Thyroid gland (tissue), 4 donors: ENCODE results near the gene FAM181B. TPM values are rescaled to one million over a fixed set of nuclear protein-coding genes. Genes with fewer than 3 reads are reported as not detected.

Source experiments
- DNase-seq, 2 donors: peaks; one replicate each; pipeline ENCODE4 v3.0.0-alpha.2; 2019
- H3K27ac ChIP-seq, 3 donors: fragments of 200-600 bp; sonication (generic); 1 replicate in 2 of 3; 2 replicates in 1 of 3; pipeline ENCODE4 v1.5.1; 2016 to 2019; ENCODE audit warnings: mild to moderate bottlenecking in 1 of 3, moderate library complexity in 1 of 3
- H3K27me3 ChIP-seq: fragments of 200-600 bp; sonication (generic); one replicate; pipeline ENCODE4 v1.5.1; 2019
- H3K36me3 ChIP-seq, 2 donors: fragments of 200-600 bp; sonication (generic); one replicate each; pipeline ENCODE4 v1.5.1; 2016 to 2019
- H3K4me1 ChIP-seq, 2 donors: fragments of 200-600 bp; sonication (generic); one replicate each; pipeline ENCODE4 v1.5.1; 2017 to 2019
- H3K4me3 ChIP-seq, 3 donors: fragments of 200-600 bp; sonication (generic); replicated peaks in 1 of 3; 1 replicate in 2 of 3; 2 replicates in 1 of 3; pipeline ENCODE4 v1.5.1; 2016; ENCODE audit warnings: mild to moderate bottlenecking in 1 of 3
- H3K9me3 ChIP-seq: fragments of 200-600 bp; sonication (generic); one replicate; pipeline ENCODE4 v1.5.1; 2017
- POLR2A ChIP-seq, 2 donors: fragments of 450-650 bp; IDR thresholded peaks; one replicate each; pipeline ENCODE4 v1.6.1; 2017; ENCODE audit warnings: antibody characterized with exemption in 2 of 2, mild to moderate bottlenecking in 2 of 2, moderate library complexity in 1 of 2
- WGBS, 2 donors: methylation state at CpG; one replicate each; pipeline ENCODE4 v1.1.5; 2017; 5-methylcytosine and 5-hydroxymethylcytosine counted together
- intact Hi-C: fragments of 100-400 bp; cut with DNase I; formaldehyde crosslinking; loops from one replicate; pipeline ENCODE4 v1.15.1; 2023
- total RNA-seq, 4 donors: library from RNA; depleted of rRNA; stranded (reverse); fragments of >200 nt; gene quantifications; one replicate each; pipeline ENCODE4 v1.2.3, GENCODE V29; 2016
- TF ChIP-seq, protein P1 (sequence below), 6 experiments: fragments of 200-600 bp in 3 of 6; fragments of 450-650 bp in 3 of 6; sonication (generic) in 3 of 6; IDR thresholded peaks; one replicate each; pipeline ENCODE4 v1.5.1; 2016 to 2019; ENCODE audit warnings: antibody characterized with exemption in 6 of 6, mild to moderate bottlenecking in 2 of 6, inconsistent platforms in 1 of 6, moderate library complexity in 1 of 6

FAM181B gene, protein sequence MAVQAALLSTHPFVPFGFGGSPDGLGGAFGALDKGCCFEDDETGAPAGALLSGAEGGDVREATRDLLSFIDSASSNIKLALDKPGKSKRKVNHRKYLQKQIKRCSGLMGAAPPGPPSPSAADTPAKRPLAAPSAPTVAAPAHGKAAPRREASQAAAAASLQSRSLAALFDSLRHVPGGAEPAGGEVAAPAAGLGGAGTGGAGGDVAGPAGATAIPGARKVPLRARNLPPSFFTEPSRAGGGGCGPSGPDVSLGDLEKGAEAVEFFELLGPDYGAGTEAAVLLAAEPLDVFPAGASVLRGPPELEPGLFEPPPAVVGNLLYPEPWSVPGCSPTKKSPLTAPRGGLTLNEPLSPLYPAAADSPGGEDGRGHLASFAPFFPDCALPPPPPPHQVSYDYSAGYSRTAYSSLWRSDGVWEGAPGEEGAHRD
- 1 to 10 TPM in 3 of 4 donors, under 1 TPM in 1; 0.94 to 5.1 (median 1.5) TPM for total RNA-seq

DNA sequence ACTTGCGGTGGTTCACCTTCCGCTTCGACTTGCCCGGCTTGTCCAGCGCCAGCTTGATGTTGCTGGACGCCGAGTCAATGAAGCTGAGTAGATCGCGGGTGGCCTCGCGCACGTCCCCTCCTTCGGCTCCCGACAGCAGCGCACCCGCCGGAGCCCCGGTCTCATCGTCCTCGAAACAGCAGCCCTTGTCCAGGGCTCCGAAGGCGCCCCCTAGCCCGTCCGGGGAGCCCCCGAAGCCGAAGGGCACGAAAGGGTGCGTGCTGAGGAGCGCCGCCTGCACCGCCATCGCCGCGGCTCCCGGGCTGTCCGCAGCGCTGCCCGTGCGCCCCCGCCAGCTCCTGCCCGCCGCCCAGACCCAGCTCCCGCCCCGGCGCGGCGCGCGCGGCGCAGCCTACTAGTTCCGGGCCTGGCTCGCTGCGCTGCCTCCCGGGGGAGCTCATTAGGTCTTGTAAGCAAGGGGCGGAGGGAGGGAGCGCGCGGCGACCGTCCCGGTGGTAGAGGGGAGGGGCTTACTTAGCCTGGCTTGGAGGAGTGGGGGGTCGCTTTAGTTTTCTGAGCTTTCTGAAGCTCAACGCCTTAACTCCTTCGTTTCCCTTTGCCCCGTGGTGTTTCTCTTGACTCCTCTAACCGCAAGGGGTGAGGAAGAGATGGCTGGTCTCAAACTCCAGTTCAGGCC, at the start of gene FAM181B:
Gene FAM181B (minus strand): TSS at position 421 of the 676 bp plus-strand sequence. CDS start 135 bp downstream, at position 286.
- Histone ChIP-seq H3K9me3 (no peaks in the 10 kb centered on the region), H3K27me3 (no peaks in the 10 kb centered on the region), H3K4me3 (peak within 1 kb of the TSS; percentile 38 to 58 (median 54)), H3K4me1 (no peaks in the 10 kb centered on the region), H3K27ac (peak within 1 kb of the TSS; percentile 47 to 61 (median 52)), H3K36me3 (no peaks in the 10 kb centered on the region)
- peak; percentile 68 to 78 for DNase-seq
- 0 to 1% methylated on average over 12 to 27 of the region's 67 CpGs for WGBS, 2 donors
- TF ChIP-seq, protein P1, sequence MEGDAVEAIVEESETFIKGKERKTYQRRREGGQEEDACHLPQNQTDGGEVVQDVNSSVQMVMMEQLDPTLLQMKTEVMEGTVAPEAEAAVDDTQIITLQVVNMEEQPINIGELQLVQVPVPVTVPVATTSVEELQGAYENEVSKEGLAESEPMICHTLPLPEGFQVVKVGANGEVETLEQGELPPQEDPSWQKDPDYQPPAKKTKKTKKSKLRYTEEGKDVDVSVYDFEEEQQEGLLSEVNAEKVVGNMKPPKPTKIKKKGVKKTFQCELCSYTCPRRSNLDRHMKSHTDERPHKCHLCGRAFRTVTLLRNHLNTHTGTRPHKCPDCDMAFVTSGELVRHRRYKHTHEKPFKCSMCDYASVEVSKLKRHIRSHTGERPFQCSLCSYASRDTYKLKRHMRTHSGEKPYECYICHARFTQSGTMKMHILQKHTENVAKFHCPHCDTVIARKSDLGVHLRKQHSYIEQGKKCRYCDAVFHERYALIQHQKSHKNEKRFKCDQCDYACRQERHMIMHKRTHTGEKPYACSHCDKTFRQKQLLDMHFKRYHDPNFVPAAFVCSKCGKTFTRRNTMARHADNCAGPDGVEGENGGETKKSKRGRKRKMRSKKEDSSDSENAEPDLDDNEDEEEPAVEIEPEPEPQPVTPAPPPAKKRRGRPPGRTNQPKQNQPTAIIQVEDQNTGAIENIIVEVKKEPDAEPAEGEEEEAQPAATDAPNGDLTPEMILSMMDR (IDR thresholded peaks at IDR 0.05): no peak
- peak in 1 of 2 donors; percentile 79 for TF ChIP-seq POLR2A (IDR thresholded peaks at IDR 0.05)
- intact Hi-C loops: no loop called here

DNA sequence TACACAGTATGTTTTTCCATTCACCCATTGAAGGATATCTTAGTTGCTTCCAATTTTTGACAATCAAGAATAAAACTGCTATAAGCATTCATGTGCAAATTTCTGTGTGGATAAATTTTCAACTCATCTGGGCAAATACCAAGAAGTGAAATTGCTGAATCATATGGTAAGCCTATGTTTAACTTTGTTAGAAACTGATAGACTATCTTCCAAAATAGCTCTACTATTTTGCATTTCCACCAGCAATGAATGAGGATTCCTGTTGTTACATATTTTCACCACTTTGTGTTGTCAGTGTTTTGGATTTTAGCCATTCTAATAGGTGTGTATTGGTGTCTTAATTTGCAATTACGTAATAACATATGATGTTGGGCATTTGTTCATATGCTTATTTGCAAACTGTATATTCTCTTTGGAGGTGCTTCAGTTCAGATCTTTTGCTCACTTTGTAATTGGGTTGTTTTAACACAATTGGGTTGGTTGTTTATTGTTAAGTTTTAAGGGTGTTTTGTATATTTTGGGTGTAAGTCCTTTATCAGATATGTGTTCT, 49.2 kb upstream of the FAM181B start:
- H3K4me3 ChIP-seq: no peak overlapping the region
- intact Hi-C loops: no loop called here
- no peaks in the 10 kb centered on the region for H3K4me1 ChIP-seq
- H3K36me3 ChIP-seq: no peaks in the 10 kb centered on the region
- H3K9me3 ChIP-seq: no peaks in the 10 kb centered on the region
- TF ChIP-seq, protein P1 (IDR thresholded peaks at IDR 0.05): no peak
- TF ChIP-seq POLR2A (IDR thresholded peaks at IDR 0.05): no peak
- DNase-seq: no peak
- H3K27ac ChIP-seq: no peak overlapping the region
- 92 to 96% methylated on average over 1 of the region's 1 CpG for WGBS, 2 donors
- H3K27me3 ChIP-seq: no peaks in the 10 kb centered on the region

DNA sequence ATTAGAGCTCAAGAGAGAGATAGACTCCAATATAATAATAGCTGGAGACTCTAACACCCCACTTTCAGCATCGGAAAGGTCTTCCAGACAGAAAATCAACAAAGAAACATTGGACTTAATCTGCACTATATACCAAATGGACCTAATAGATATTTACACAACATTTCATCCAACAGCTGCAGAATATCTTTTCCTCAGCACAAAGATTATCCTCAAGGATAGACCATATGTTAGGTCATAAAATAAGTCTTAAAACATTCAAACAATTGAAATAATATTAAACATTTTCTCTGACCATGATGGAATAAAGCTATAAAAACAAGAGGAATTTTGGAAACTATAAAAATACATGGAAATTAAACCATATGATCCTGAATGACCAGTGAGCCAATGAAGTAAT, 45.1 kb upstream of the FAM181B start:
- H3K4me1 ChIP-seq: no peaks in the 10 kb centered on the region
- H3K4me3 ChIP-seq: no peak overlapping the region
- DNase-seq: no peak
- no peak overlapping the region for H3K27ac ChIP-seq
- no peaks in the 10 kb centered on the region for H3K9me3 ChIP-seq
- intact Hi-C loops: no loop called here
- WGBS, 2 donors: 97 to 100% methylated on average over 1 of the region's 1 CpG
- H3K36me3 ChIP-seq: no peaks in the 10 kb centered on the region
- TF ChIP-seq, protein P1 (IDR thresholded peaks at IDR 0.05): no peak
- no peak for TF ChIP-seq POLR2A (IDR thresholded peaks at IDR 0.05)
- no peaks in the 10 kb centered on the region for H3K27me3 ChIP-seq

DNA sequence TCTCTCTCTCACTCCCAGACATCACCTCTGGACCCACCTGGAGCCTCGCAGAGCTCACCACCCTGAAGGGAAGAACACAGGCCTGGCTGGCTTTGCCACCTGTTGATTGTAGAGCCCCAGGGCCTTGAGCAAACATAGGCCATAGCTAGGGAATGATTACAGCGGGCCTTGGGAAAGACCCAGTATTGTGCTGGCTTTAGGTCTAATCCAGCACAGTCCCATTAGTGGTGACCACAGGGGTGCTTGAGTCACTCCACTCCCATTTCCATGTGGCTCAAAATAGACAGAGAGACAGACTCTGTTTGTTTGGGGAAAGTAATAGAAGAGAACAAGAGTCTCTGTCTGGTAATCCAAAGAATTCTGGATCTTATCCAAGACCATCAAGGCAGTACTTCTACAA, 42.7 kb upstream of the FAM181B start:
- no peak for DNase-seq
- WGBS, 2 donors: 69 to 71% methylated on average over 2 of the region's 2 CpGs
- no peaks in the 10 kb centered on the region for H3K36me3 ChIP-seq
- no peaks in the 10 kb centered on the region for H3K9me3 ChIP-seq
- intact Hi-C loops: no loop called here
- H3K4me1 ChIP-seq: no peaks in the 10 kb centered on the region
- TF ChIP-seq, protein P1 (IDR thresholded peaks at IDR 0.05): no peak
- no peak for TF ChIP-seq POLR2A (IDR thresholded peaks at IDR 0.05)
- H3K4me3 ChIP-seq: no peak overlapping the region
- no peaks in the 10 kb centered on the region for H3K27me3 ChIP-seq
- no peak overlapping the region for H3K27ac ChIP-seq
